Heart right ventricle (tissue), 16 donors: Measurements from ENCODE around the gene SETDB2. TPM values are rescaled to one million over a fixed set of nuclear protein-coding genes. Genes with fewer than 3 reads are reported as not detected.

Experiments
- ATAC-seq, 8 donors: fragments of 200-7000 bp; cut with Tn5 transposase; one replicate each; pipeline ENCODE4 v1.9.1; 2020; ENCODE audit warnings: mild to moderate bottlenecking in 8 of 8, moderate library complexity in 8 of 8, moderate number of reproducible peaks in 1 of 8
- DNase-seq, 2 donors: peaks; one replicate each; pipeline ENCODE4 v3.0.0-alpha.2; 2020
- H3K27ac ChIP-seq, 10 donors: fragments of 200-600 bp; sonication (generic) in 2 of 10; one replicate each; pipeline versions ENCODE4 v1.5.0 to v1.8.0; 2020 to 2022; ENCODE audit warnings: mild to moderate bottlenecking in 3 of 10
- H3K27me3 ChIP-seq, 7 donors: fragments of 200-600 bp; one replicate each; pipeline ENCODE4 v1.8.0; 2021 to 2022; ENCODE audit warnings: mild to moderate bottlenecking in 2 of 7
- H3K36me3 ChIP-seq, 9 donors: fragments of 200-600 bp; sonication (generic) in 1 of 9; one replicate each; pipeline versions ENCODE4 v1.5.0 to v1.8.0; 2020 to 2022; ENCODE audit warnings: mild to moderate bottlenecking in 2 of 9
- H3K4me1 ChIP-seq, 9 donors: fragments of 200-600 bp; sonication (generic) in 1 of 9; one replicate each; pipeline versions ENCODE4 v1.5.0 to v1.8.0; 2020 to 2022; ENCODE audit warnings: mild to moderate bottlenecking in 4 of 9
- H3K4me3 ChIP-seq, 10 donors: fragments of 200-600 bp; sonication (generic) in 2 of 10; one replicate each; pipeline versions ENCODE4 v1.5.0 to v1.8.0; 2020 to 2022; ENCODE audit warnings: mild to moderate bottlenecking in 7 of 10, moderate library complexity in 2 of 10
- H3K9me3 ChIP-seq, 11 donors: fragments of 200-600 bp in 10 of 11; sonication (generic) in 2 of 11; one replicate each; pipeline versions ENCODE4 v1.5.0 to v1.8.0; 2013 to 2022; ENCODE audit warnings: mild to moderate bottlenecking in 2 of 11, control low read depth in 1 of 11, moderate library complexity in 1 of 11
- WGBS, 2 donors: extraction: QIAGEN DNeasy Blood & Tissue Kit; methylation state at CpG; one replicate each; pipeline ENCODE4 v1.1.7; 2013; ENCODE audit warnings: inconsistent platforms in 1 of 2; 5-methylcytosine and 5-hydroxymethylcytosine counted together
- intact Hi-C, 10 donors: fragments of 100-400 bp; cut with DNase I; formaldehyde crosslinking; loops; one replicate each; pipeline versions ENCODE4 v1.11.1 to v1.14.2; 2022
- polyA plus RNA-seq, 2 donors: library from polyadenylated mRNA; stranded (reverse); fragments of 200-250 nt; gene quantifications; one replicate each; pipeline ENCODE4 v1.2.3, GENCODE V29; 2013
- total RNA-seq, 10 donors: library from RNA; stranded (reverse); fragmentation: NEBNext Ultra II Directional in 3 of 10; extraction: Animal tissue kit (Norgen Biotek cat#: 25700) in 3 of 10; gene quantifications; one replicate each; pipeline versions ENCODE4 v1.2.1 to v1.2.4, GENCODE V29; 2021 to 2023
- TF ChIP-seq, protein P1 (sequence below), 9 donors: fragments of 200-600 bp; sonication (generic) in 2 of 9; IDR thresholded peaks; one replicate each; pipeline versions ENCODE4 v1.5.0 to v1.8.0; 2021 to 2022; ENCODE audit warnings: antibody characterized with exemption in 9 of 9, mild to moderate bottlenecking in 5 of 9, moderate library complexity in 1 of 9
- donor health status: Arrhythmogenic right ventricular cardiomyopathy.
- donor health status: ischemic (EF 13 %, LVEDD 7.1; RV severe dilation, severe dysfunction).
- donor health status: healthy with polysubstance abuse.
- donor health status: DM: no; HTN: yes; CAD: no.
- donor health status: DM: no; HTN: no; CAD: no.
- donor health status: ischemic (EF 25% LVEDD 6.9; RV normal size, moderate dysfunction).
- donor health status: ischemic (EF 25% LVEDD 5.7; RV mildly dilated, moderate dysfunction).
- donor health status: healthy.
- donor health status: DM: yes; HTN: yes; CAD: no.
- donor health status: Ischemic cardiomyopathy.
- donor health status: ischemic (EF 35%, LVEDD 5.7; RV mildly dilated, moderate dysfunction).
- donor health status: nonischemic (EF 11% LVEDD 7.7; RV severe dilation, severe dysfunction).
- donor health status: DM: yes; HTN: yes; CAD: no.
- donor health status: PGD.
- donor health status: ischemic (EF 29% LVEDD 5.4; RV normal size, mild dysfunction).
- donor health status: nonischemic (EF 23%, LVEDD 6.1; RV moderate dilation, normal function).

The SETDB2 gene
- total and polyA plus RNA-seq, 12 donors, result 3.8 to 18.2 (median 12.1) TPM

DNA sequence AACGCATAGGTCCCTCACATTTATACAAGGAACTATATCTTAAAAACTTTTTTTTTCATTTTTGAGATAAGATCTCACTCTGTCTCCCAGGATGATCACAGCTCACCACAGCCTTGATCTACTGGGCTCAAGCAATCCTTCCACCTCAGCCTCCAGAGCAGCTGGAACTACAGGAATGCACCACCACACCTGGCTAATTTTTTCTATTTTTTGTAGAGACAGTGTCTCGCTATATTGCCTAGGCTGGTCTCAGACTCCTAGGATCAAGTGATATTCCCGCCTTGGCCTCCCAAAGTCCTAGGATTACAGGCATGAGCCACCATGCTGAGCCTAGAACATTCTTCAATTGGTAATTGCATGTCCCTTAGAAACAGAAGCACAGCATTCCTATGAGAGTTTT lies 99.6 kb downstream of the SETDB2 start:
- 94 to 97% methylated on average over 3 of the region's 3 CpGs for WGBS, 2 donors
- no peak overlapping the region for H3K27ac ChIP-seq
- H3K4me3 ChIP-seq, result no peak overlapping the region
- DNase-seq (no peak), ATAC-seq (no peak)
- peaks cover 0 to 15% (median 8%) of the 10 kb centered on the region in 9 donors for H3K4me1 ChIP-seq
- H3K9me3 ChIP-seq, result no peaks in the 10 kb centered on the region
- TF ChIP-seq, protein P1, sequence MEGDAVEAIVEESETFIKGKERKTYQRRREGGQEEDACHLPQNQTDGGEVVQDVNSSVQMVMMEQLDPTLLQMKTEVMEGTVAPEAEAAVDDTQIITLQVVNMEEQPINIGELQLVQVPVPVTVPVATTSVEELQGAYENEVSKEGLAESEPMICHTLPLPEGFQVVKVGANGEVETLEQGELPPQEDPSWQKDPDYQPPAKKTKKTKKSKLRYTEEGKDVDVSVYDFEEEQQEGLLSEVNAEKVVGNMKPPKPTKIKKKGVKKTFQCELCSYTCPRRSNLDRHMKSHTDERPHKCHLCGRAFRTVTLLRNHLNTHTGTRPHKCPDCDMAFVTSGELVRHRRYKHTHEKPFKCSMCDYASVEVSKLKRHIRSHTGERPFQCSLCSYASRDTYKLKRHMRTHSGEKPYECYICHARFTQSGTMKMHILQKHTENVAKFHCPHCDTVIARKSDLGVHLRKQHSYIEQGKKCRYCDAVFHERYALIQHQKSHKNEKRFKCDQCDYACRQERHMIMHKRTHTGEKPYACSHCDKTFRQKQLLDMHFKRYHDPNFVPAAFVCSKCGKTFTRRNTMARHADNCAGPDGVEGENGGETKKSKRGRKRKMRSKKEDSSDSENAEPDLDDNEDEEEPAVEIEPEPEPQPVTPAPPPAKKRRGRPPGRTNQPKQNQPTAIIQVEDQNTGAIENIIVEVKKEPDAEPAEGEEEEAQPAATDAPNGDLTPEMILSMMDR (IDR thresholded peaks at IDR 0.05), result no peak
- H3K27me3 ChIP-seq, result no peaks in the 10 kb centered on the region
- peaks cover 0 to 99% (median 39%) of the 10 kb centered on the region in 9 donors for H3K36me3 ChIP-seq
- intact Hi-C loops, result no loop called here

Other genes starting within 250 kb of the SETDB2 start
- not detected for gene MLNR, start 223.9 kb upstream of the SETDB2 start, total RNA-seq
- gene MLNR, start 223.9 kb upstream of the SETDB2 start, polyA plus RNA-seq, result not detected
- 10 to 100 TPM in 4 of 10 donors, 1 to 10 TPM in 6; 6.6 to 12.7 (median 9.4) TPM for gene CDADC1, start 196.3 kb upstream of the SETDB2 start, total RNA-seq
- gene CDADC1, start 196.3 kb upstream of the SETDB2 start, polyA plus RNA-seq, result 1 to 10 TPM; 4.9 to 5.0 TPM
- gene CAB39L, start 210 bp upstream of the SETDB2 start, total RNA-seq, result 10 to 100 TPM; 13.8 to 33.2 (median 17.9) TPM
- gene CAB39L, start 210 bp upstream of the SETDB2 start, polyA plus RNA-seq, result 1 to 10 TPM; 7.1 to 9.7 TPM
- 10 to 100 TPM; 16.6 to 43.4 (median 19.6) TPM for gene PHF11, start 51.7 kb downstream of the SETDB2 start, total RNA-seq
- 10 to 100 TPM; 22.4 to 61.2 TPM for gene PHF11, start 51.7 kb downstream of the SETDB2 start, polyA plus RNA-seq
- gene RCBTB1, start 141.3 kb downstream of the SETDB2 start, total RNA-seq, result 10 to 100 TPM; 12.9 to 23.5 (median 18.7) TPM
- gene RCBTB1, start 141.3 kb downstream of the SETDB2 start, polyA plus RNA-seq, result 10 to 100 TPM in 1 of 2 donors, 1 to 10 TPM in 1; 6.1 to 16.8 TPM
- gene ARL11, start 184.2 kb downstream of the SETDB2 start, total RNA-seq, result 1 to 10 TPM in 1 of 10 donors, under 1 TPM in 9; 0.09 to 1.1 (median 0.23) TPM
- under 1 TPM; 0.20 to 0.59 TPM for gene ARL11, start 184.2 kb downstream of the SETDB2 start, polyA plus RNA-seq
- gene EBPL, start 247.2 kb downstream of the SETDB2 start, total RNA-seq, result 1 to 10 TPM; 3.4 to 7.5 (median 5.6) TPM
- gene EBPL, start 247.2 kb downstream of the SETDB2 start, polyA plus RNA-seq, result 10 to 100 TPM in 1 of 2 donors, 1 to 10 TPM in 1; 9.7 to 12.1 TPM